D721Med (cell line): ENCODE data around the gene SDHB.

ENCODE experiments used
- DNase-seq: peaks from one replicate; pipeline ENCODE4 v3.0.0; 2011; ENCODE audit warnings: low spot score; ENCODE audit not compliant: insufficient read length
- FAIRE-seq: peaks from 2 replicates; lab custom pipeline; 2011; peaks lifted over from hg19 to GRCh38; lab: Jason Lieb, UNC
- CTCF ChIP-seq: IDR thresholded peaks from 2 replicates; pipeline ENCODE4 v1.5.1; 2012; ENCODE audit warnings: mild to moderate bottlenecking, control low read depth; ENCODE audit not compliant: insufficient read depth; ENCODE audit errors: missing control alignments

The SDHB gene

GRCh38 chr1:17032741-17033140 lies 21.1 kb downstream of the SDHB start:
- DNase-seq (no peak), FAIRE-seq (no peak)
- TF ChIP-seq CTCF, result no peak

- DNase-seq, result no peak
- no peak for TF ChIP-seq CTCF
- FAIRE-seq, result no peak
Observed at GRCh38 chr1:17031436-17031835, 22.4 kb downstream of the SDHB start.

GRCh38 chr1:17030206-17030605 lies 23.6 kb downstream of the SDHB start:
- TF ChIP-seq CTCF, result no peak
- FAIRE-seq (no peak), DNase-seq (no peak)

DNA sequence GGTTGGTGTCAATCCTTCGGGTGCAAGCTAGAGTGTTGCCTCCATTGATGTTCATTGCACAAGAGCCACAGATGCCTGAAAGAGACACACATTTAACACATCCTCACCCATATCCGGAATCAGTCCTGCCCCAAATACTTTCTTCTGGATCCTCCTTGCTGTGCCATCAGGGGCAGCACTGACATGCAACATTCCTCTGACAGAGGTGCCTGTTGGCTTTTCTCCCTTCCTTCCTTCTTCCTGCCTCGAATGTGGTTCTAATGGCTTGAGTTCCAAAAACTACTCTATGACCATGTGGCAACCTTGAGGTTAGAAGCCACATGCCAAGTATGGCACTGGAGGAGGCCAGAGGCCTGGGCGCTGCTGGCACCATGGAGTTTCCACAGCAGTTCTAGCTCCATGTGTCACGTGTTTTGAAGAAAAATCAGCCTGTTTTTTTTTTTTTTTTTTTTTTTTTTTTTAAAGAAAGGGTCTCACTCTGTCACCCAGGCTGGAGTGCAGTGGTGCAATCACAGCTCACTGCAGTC lies 25.1 kb downstream of the SDHB start:
- FAIRE-seq, result no peak
- no peak for DNase-seq
- TF ChIP-seq CTCF, result no peak

GRCh38 chr1:17027900-17028299 lies 25.9 kb downstream of the SDHB start:
- no peak for DNase-seq
- no peak for FAIRE-seq
- TF ChIP-seq CTCF, result no peak

DNA sequence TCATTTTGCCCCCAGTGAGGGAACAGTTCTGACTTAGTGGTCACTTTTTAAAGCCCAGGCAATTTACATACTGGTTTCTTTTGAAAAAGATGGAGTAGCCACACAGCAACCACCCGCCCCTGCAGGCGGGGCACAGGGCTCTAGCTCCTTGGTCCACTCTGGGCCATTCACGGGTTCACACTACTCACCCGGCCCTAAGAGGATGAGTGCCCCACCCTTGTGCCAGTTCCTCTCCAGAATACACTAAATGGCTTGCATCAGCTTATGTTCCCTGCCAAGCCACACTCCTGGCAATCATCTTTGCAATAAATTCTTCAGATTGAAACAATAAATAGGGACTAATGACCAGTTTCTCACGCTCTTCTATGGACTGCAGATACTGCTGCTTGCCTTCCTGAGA lies 26.4 kb downstream of the SDHB start:
- FAIRE-seq (no peak), DNase-seq (no peak)
- TF ChIP-seq CTCF, result no peak

DNA sequence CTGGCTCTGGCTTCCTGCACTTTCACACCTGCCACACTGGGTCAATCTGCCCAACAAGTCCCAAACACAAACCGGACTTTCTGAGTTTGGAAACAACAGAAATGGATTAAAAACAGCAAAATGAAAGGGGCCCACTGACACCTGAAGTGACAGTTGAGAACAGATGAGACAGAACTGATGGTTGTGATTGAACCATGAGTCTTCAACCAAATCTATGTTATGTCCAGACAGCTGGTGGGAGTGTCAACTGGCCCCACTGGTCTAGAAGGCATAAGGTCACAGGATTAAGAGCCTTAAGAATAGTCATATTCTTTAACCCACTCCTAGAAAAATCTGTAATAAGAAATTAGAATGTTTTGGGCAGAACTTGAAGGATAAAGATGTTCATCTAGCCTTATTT lies 29.1 kb downstream of the SDHB start:
- no peak for FAIRE-seq
- no peak for DNase-seq
- no peak for TF ChIP-seq CTCF
